GM12878 (cell line): ENCODE data around the gene ARL6IP5. TPM values are rescaled to one million over a fixed set of nuclear protein-coding genes. Genes with fewer than 3 reads are reported as not detected.

Experiments
- ATAC-seq: fragments of 200-7000 bp; cut with Tn5 transposase; 3 replicates; pipeline ENCODE4 v1.9.1; 2020; ENCODE audit warnings: mild to moderate bottlenecking, moderate library complexity
- BruUV-seq: library from RNA; stranded (reverse); fragments of 400-500 nt; replicated peaks from 2 replicates; lab custom pipeline; 2021; lab: Mats Ljungman, UMichigan
- CTCF ChIA-PET: fragments of 300-600 bp; sonication (Branson Sonifier 250); formaldehyde crosslinking; extraction: SDS; loops from one replicate; lab custom pipeline; 2021; ENCODE audit warnings: inconsistent platforms; lab: Yijun Ruan, JAX
- POLR2A ChIA-PET: fragments of 350-600 bp; formaldehyde crosslinking; extraction: SDS; loops from one replicate; lab custom pipeline; 2021; ENCODE audit warnings: inconsistent platforms; lab: Charles Lee
- RAD21 ChIA-PET: fragments of 300-600 bp; sonication (Branson Sonifier 250); formaldehyde crosslinking; loops from one replicate; lab custom pipeline; 2023; ENCODE audit warnings: antibody characterized with exemption; ENCODE audit not compliant: unreplicated experiment; lab: Charles Lee
- SMC1A ChIA-PET: fragments of 300-600 bp; sonication (Branson Sonifier 250); formaldehyde crosslinking; loops from one replicate; lab custom pipeline; 2023; ENCODE audit not compliant: unreplicated experiment, uncharacterized antibody; lab: Charles Lee
- DNase-seq: peaks from one replicate; pipeline ENCODE4 v3.0.0-alpha.2; 2011; ENCODE audit warnings: low read depth, low spot score
- FAIRE-seq: peaks from 3 replicates; lab custom pipeline; 2011; peaks lifted over from hg19 to GRCh38; lab: Jason Lieb, UNC
- H2AFZ ChIP-seq: 2 replicates; pipeline ENCODE4 v1.6.0; 2011; ENCODE audit warnings: low read depth, low read length, control low read depth; ENCODE audit not compliant: control insufficient read depth
- H3K27ac ChIP-seq: 2 replicates; pipeline ENCODE4 v1.5.1; 2011; ENCODE audit warnings: control low read depth; ENCODE audit not compliant: control insufficient read depth, insufficient read depth
- H3K27me3 ChIP-seq, 2 experiments: replicated peaks in 1 of 2; 2 replicates each; pipeline versions ENCODE4 v1.6.0 to v1.6.1; 2011; ENCODE audit warnings: low read length in 1 of 2; ENCODE audit not compliant: control insufficient read depth in 2 of 2, insufficient read depth in 2 of 2
- H3K36me3 ChIP-seq, 2 experiments: 2 replicates each; pipeline ENCODE4 v1.5.1; 2011; ENCODE audit warnings: low read length in 1 of 2; ENCODE audit not compliant: control insufficient read depth in 2 of 2, insufficient read depth in 2 of 2
- H3K4me1 ChIP-seq: 2 replicates; pipeline ENCODE4 v1.6.1; 2011; ENCODE audit warnings: mild to moderate bottlenecking, low read length, moderate library complexity, mixed read lengths; ENCODE audit not compliant: control insufficient read depth, insufficient read depth
- H3K4me2 ChIP-seq: 2 replicates; pipeline ENCODE4 v1.6.0; 2011; ENCODE audit warnings: control low read depth; ENCODE audit not compliant: control insufficient read depth, insufficient read depth
- H3K4me3 ChIP-seq: fragments of 200-600 bp; sonication (generic); 2 replicates; pipeline ENCODE4 v1.5.1; 2016
- H3K79me2 ChIP-seq: 2 replicates; pipeline ENCODE4 v1.6.0; 2011; ENCODE audit warnings: low read length; ENCODE audit not compliant: control insufficient read depth, insufficient read depth
- H3K9ac ChIP-seq: 2 replicates; pipeline ENCODE4 v1.8.0; 2011; ENCODE audit warnings: low read length, control low read depth, mixed read lengths; ENCODE audit not compliant: control insufficient read depth, insufficient read depth
- H3K9me3 ChIP-seq: replicated peaks from 3 replicates; pipeline ENCODE4 v1.5.1; 2011; ENCODE audit warnings: mild to moderate bottlenecking, low read length; ENCODE audit not compliant: control insufficient read depth, insufficient read depth
- H4K20me1 ChIP-seq: 2 replicates; pipeline ENCODE4 v1.6.0; 2011; ENCODE audit not compliant: control insufficient read depth, insufficient read depth
- ASH2L ChIP-seq: fragments of 300-600, 200-600 bp; sonication (generic); IDR thresholded peaks from 2 replicates; pipeline ENCODE4 v1.6.1; 2017; ENCODE audit warnings: low read depth, mild to moderate bottlenecking, borderline replicate concordance
- BCL3 ChIP-seq: IDR thresholded peaks from 2 replicates; pipeline ENCODE4 v1.6.1; 2011; ENCODE audit warnings: borderline replicate concordance, low read depth, mild to moderate bottlenecking, moderate library complexity, low read length; ENCODE audit not compliant: insufficient read depth, poor library complexity, severe bottlenecking
- EGR1 ChIP-seq, 2 experiments: IDR thresholded peaks; 1 replicate in 1 of 2; 2 replicates in 1 of 2; pipeline ENCODE4 v1.6.1; 2011 to 2012; ENCODE audit warnings: low read depth in 2 of 2, low read length in 2 of 2, borderline replicate concordance in 1 of 2, mild to moderate bottlenecking in 1 of 2, moderate library complexity in 1 of 2
- FOXK2 ChIP-seq: fragments of 450-650 bp; IDR thresholded peaks from 2 replicates; pipeline ENCODE4 v1.6.1; 2017; ENCODE audit warnings: mild to moderate bottlenecking, moderate library complexity
- HDGF ChIP-seq: fragments of 450-650 bp; IDR thresholded peaks from 2 replicates; pipeline ENCODE4 v1.6.1; 2016; ENCODE audit warnings: antibody characterized with exemption
- MTA3 ChIP-seq: IDR thresholded peaks from 2 replicates; pipeline ENCODE4 v1.6.1; 2012; ENCODE audit warnings: low read length, inconsistent platforms, borderline replicate concordance
- MXI1 ChIP-seq: fragments of 150-350 bp; IDR thresholded peaks from 2 replicates; pipeline ENCODE4 v1.6.1; 2011; ENCODE audit warnings: low read depth, mild to moderate bottlenecking, inconsistent platforms, low read length, improper control_type of control experiment
- PML ChIP-seq: IDR thresholded peaks from 2 replicates; pipeline ENCODE4 v1.6.1; 2012; ENCODE audit warnings: low read length, inconsistent platforms
- SMARCA5 ChIP-seq: fragments of 450-650 bp; IDR thresholded peaks from 2 replicates; pipeline ENCODE4 v1.6.1; 2017; ENCODE audit warnings: mild to moderate bottlenecking
- WGBS: methylation state at CpG from one replicate; pipeline ENCODE4 v1.1.6; 2016; ENCODE audit warnings: low lambda C conversion rate; ENCODE audit not compliant: insufficient replicate concordance, insufficient coverage; ENCODE audit errors: missing lambda C conversion rate; 5-methylcytosine and 5-hydroxymethylcytosine counted together
- in situ Hi-C: fragments of 300-500 bp; cut with MboI; formaldehyde crosslinking; loops from 9 replicates; pipeline ENCODE4 v1.14.3; 2018; ENCODE audit warnings: mixed read lengths
- intact Hi-C: fragments of 100-400 bp; cut with micrococcal nuclease; formaldehyde crosslinking; loops from one replicate; pipeline ENCODE4 v1.14.2; 2022; ENCODE audit not compliant: unreplicated experiment
- polyA plus RNA-seq, 11 experiments: library from polyadenylated mRNA; depleted of rRNA in 4 of 11; unstranded in 6 of 11; stranded (reverse) in 5 of 11; fragments of >200 nt; fragmentation: Nextera tagmentation in 4 of 11; fragmentation: Illumina TruSeq in 1 of 11; extraction: Ambion mirVana in 4 of 11; extraction: Trizol in 1 of 11; gene quantifications; 1 replicate in 1 of 11; 2 replicates in 10 of 11; pipeline versions ENCODE4 v1.2.1 to v1.2.3, GENCODE V29; 2011 to 2016; ENCODE audit warnings: inconsistent platforms in 2 of 11, missing spikeins in 2 of 11, low read depth in 1 of 11
- total RNA-seq, 4 experiments: library from RNA; depleted of rRNA in 3 of 4; stranded (reverse); fragments of >200 nt in 3 of 4; fragmentation: Illumina TruSeq in 1 of 4; extraction: Trizol in 1 of 4; gene quantifications; 2 replicates each; pipeline versions ENCODE4 v1.2.1 to v1.2.3, GENCODE V29; 2013 to 2021

The ARL6IP5 gene
- total and polyA plus RNA-seq, 10 of the 15 experiments (the other 5 are each of a cell fraction or from before 2014, with no cell fraction given) = 78.2 to 310 (median 148) TPM

GRCh38 chr3:69143612-69144011, 58.9 kb downstream of the ARL6IP5 start (continued):
- TF ChIP-seq EGR1 (IDR thresholded peaks at IDR 0.05; ENCODE audit: borderline replicate concordance in 1 of 2, low read depth in 2 of 2, low read length in 2 of 2) (no peak), PML (no peak)

DNA sequence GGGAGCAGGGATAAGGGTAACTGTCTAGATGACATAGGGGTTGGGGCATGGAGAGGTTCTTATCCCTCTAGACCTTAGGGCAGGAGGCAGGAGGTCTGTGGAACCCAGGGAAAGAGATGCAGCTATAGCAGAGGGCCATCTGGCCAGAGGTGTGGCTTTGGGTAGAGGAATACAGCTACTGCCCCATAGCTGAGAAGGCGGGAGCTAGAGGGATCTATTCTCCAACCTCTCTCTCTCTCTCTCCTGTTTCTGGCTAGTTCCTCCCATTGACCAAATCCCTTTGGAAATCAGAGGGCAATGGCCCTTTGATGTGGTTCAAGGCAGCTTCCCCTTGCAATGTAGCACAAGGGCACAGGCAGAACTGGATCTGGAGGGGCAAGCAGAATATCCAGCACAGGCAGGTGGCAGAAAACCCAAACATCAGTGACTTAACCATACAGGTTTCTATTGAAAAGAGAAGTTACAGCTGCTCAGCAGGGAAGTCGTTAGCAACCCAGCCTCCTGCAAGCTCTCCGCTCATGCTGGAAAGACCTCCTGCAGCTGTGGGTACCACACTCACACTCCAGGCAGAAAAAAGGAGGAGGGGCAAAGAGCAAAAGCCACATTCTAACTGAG, 60.0 kb downstream of the ARL6IP5 start:
- no peak overlapping the region for H3K9ac ChIP-seq
- no peak overlapping the region for H3K4me3 ChIP-seq
- RAD21 ChIA-PET = interaction anchor here (1.1 to 1.5 kb wide), 2 partner anchors 160 to 280 kb away, joined by 3 read pairs; no protein-coding TSS in a partner anchor
- FAIRE-seq = no peak
- no peaks in the 10 kb centered on the region for H3K27me3 ChIP-seq
- H4K20me1 ChIP-seq = no peaks in the 10 kb centered on the region
- 31% methylated on average over 3 of the region's 3 CpGs for WGBS
- no peak overlapping the region for H2AFZ ChIP-seq
- no peaks in the 10 kb centered on the region for H3K79me2 ChIP-seq
- no peak for TF ChIP-seq FOXK2
- no peak for TF ChIP-seq ASH2L
- no peak for TF ChIP-seq BCL3
- no peak for TF ChIP-seq SMARCA5
- no peak for TF ChIP-seq MTA3
- no peak for TF ChIP-seq MXI1
- TF ChIP-seq HDGF = no peak
- CTCF ChIA-PET = interaction anchor here (1.1 to 1.6 kb wide), 6 partner anchors 17 to 280 kb away, joined by 3 to 8 read pairs (median 4); partner anchors contain the start of gene LMOD3
- H3K4me1 ChIP-seq = no peaks in the 10 kb centered on the region
- H3K9me3 ChIP-seq = no peaks in the 10 kb centered on the region
- intact Hi-C loops = no loop called here
- no TSS peak for BruUV-seq
- in situ Hi-C loops = no loop called here
- POLR2A ChIA-PET = no interaction called here
- H3K4me2 ChIP-seq = no peak overlapping the region
- no peak for DNase-seq
- SMC1A ChIA-PET = interaction anchor here (0.7 to 1.9 kb wide), 6 partner anchors 10 to 588 kb away, joined by 3 to 9 read pairs (median 6); no protein-coding TSS in a partner anchor
- no peak overlapping the region for H3K27ac ChIP-seq
- H3K36me3 ChIP-seq = no peaks in the 10 kb centered on the region
- ATAC-seq = peak; percentile 62
